GM23338 (cell line): ENCODE data around the gene FAM89B. TPM values are rescaled to one million over a fixed set of nuclear protein-coding genes. Genes with fewer than 3 reads are reported as not detected.

Source experiments
- ATAC-seq: fragments of 200-7000 bp; cut with Tn5 transposase; 3 replicates; pipeline ENCODE4 v1.9.1; 2020
- DNase-seq: peaks from one replicate; pipeline ENCODE4 v3.0.0-alpha.2; 2015; ENCODE audit warnings: low spot score
- H2AFZ ChIP-seq: fragments of 200-600 bp; sonication (generic); 2 replicates; pipeline ENCODE4 v1.8.0; 2016; ENCODE audit warnings: antibody characterized with exemption, mild to moderate bottlenecking, moderate library complexity
- H3F3A ChIP-seq: fragments of 200-600 bp; sonication (generic); replicated peaks from 2 replicates; pipeline ENCODE4 v1.8.0; 2017; ENCODE audit warnings: antibody characterized with exemption, mixed run types, low read depth
- H3K27ac ChIP-seq: fragments of 200-600 bp; sonication (generic); 2 replicates; pipeline ENCODE4 v1.6.1; 2016; ENCODE audit warnings: low read depth
- H3K27me3 ChIP-seq: fragments of 200-600 bp; sonication (generic); 2 replicates; pipeline ENCODE4 v1.8.0; 2016; ENCODE audit warnings: mild to moderate bottlenecking, mixed run types, moderate library complexity; ENCODE audit not compliant: insufficient read depth
- H3K36me3 ChIP-seq: fragments of 200-600 bp; sonication (generic); 2 replicates; pipeline ENCODE4 v1.8.0; 2016; ENCODE audit warnings: mild to moderate bottlenecking; ENCODE audit not compliant: insufficient read depth
- H3K4me1 ChIP-seq: fragments of 200-600 bp; sonication (generic); 2 replicates; pipeline ENCODE4 v1.8.0; 2016; ENCODE audit warnings: mild to moderate bottlenecking, moderate library complexity; ENCODE audit not compliant: insufficient read depth
- H3K4me2 ChIP-seq: fragments of 200-600 bp; sonication (generic); 2 replicates; pipeline ENCODE4 v1.7.1; 2017; ENCODE audit warnings: mixed run types
- H3K4me3 ChIP-seq: fragments of 200-600 bp; sonication (generic); 2 replicates; pipeline ENCODE4 v1.6.1; 2016; ENCODE audit warnings: mixed run types
- H3K79me2 ChIP-seq: fragments of 200-600 bp; sonication (generic); replicated peaks from 2 replicates; pipeline ENCODE4 v1.8.0; 2017; ENCODE audit warnings: mild to moderate bottlenecking; ENCODE audit not compliant: insufficient read depth
- H3K9me2 ChIP-seq: fragments of 200-600 bp; sonication (generic); 2 replicates; pipeline ENCODE4 v1.8.0; 2017; ENCODE audit not compliant: insufficient read depth
- H4K20me1 ChIP-seq: fragments of 200-600 bp; sonication (generic); replicated peaks from 2 replicates; pipeline ENCODE4 v1.8.0; 2017; ENCODE audit warnings: mild to moderate bottlenecking; ENCODE audit not compliant: insufficient read depth
- H3K27ac Mint-ChIP-seq: 2 replicates; pipeline ENCODE4 v1.8.0; 2020; ENCODE audit warnings: inconsistent platforms, mild to moderate bottlenecking, moderate library complexity, mixed read lengths
- H3K27me3 Mint-ChIP-seq: 3 replicates; pipeline ENCODE4 v1.8.0; 2022; ENCODE audit warnings: low read depth, mild to moderate bottlenecking, moderate library complexity, mixed read lengths, inconsistent platforms; ENCODE audit not compliant: insufficient read depth, poor library complexity
- H3K36me3 Mint-ChIP-seq: 3 replicates; pipeline ENCODE4 v1.8.0; 2021; ENCODE audit warnings: low read depth, mild to moderate bottlenecking, inconsistent platforms, moderate library complexity, mixed read lengths
- H3K4me1 Mint-ChIP-seq: 3 replicates; pipeline ENCODE4 v1.8.0; 2020; ENCODE audit warnings: mild to moderate bottlenecking, inconsistent platforms, mixed read lengths
- H3K4me3 Mint-ChIP-seq: 3 replicates; pipeline ENCODE4 v1.8.0; 2021; ENCODE audit warnings: moderate library complexity, mild to moderate bottlenecking, inconsistent platforms, mixed read lengths
- H3K9me3 Mint-ChIP-seq: 3 replicates; pipeline ENCODE4 v1.8.0; 2020; ENCODE audit warnings: moderate library complexity, mild to moderate bottlenecking, inconsistent platforms, mixed read lengths
- CREB1 ChIP-seq: fragments of 250-450 bp; sonication (Bioruptor Pico); IDR thresholded peaks from 2 replicates; pipeline ENCODE4 v1.5.0; 2020; ENCODE audit warnings: low read depth, mild to moderate bottlenecking, moderate library complexity
- ETS1 ChIP-seq: IDR thresholded peaks from 2 replicates; pipeline ENCODE4 v1.6.1; 2016; ENCODE audit warnings: antibody characterized with exemption
- EZH2 ChIP-seq: fragments of 200-600 bp; sonication (generic); IDR thresholded peaks from one replicate; pipeline ENCODE4 v1.8.0; 2017; ENCODE audit warnings: antibody characterized with exemption, mild to moderate bottlenecking, low read depth; ENCODE audit not compliant: unreplicated experiment
- EZH2phosphoT487 ChIP-seq: fragments of 200-600 bp; sonication (generic); IDR thresholded peaks from one replicate; pipeline ENCODE4 v1.8.1; 2018; ENCODE audit warnings: antibody characterized with exemption; ENCODE audit not compliant: unreplicated experiment
- JUNB ChIP-seq: IDR thresholded peaks from one replicate; pipeline ENCODE4 v1.6.1; 2016; ENCODE audit warnings: antibody characterized with exemption; ENCODE audit not compliant: unreplicated experiment
- NANOG ChIP-seq: IDR thresholded peaks from 2 replicates; pipeline ENCODE4 v1.6.1; 2016; ENCODE audit warnings: antibody characterized with exemption, borderline replicate concordance
- POLR2AphosphoS5 ChIP-seq: IDR thresholded peaks from 2 replicates; pipeline ENCODE4 v1.6.1; 2016; ENCODE audit warnings: antibody characterized with exemption, low read depth
- STAT1 ChIP-seq: IDR thresholded peaks from one replicate; pipeline ENCODE4 v1.6.1; 2016; ENCODE audit warnings: antibody characterized with exemption; ENCODE audit not compliant: unreplicated experiment
- ZNF114 ChIP-seq: fragments of 250-450 bp; sonication (Bioruptor Pico); IDR thresholded peaks from 2 replicates; pipeline ENCODE4 v1.5.0; 2020; ENCODE audit warnings: mild to moderate bottlenecking, moderate library complexity
- ZNF331 ChIP-seq: fragments of 250-450 bp; sonication (Bioruptor Pico); IDR thresholded peaks from 2 replicates; pipeline ENCODE4 v1.5.0; 2020; ENCODE audit warnings: low read depth, mild to moderate bottlenecking, moderate library complexity
- polyA plus RNA-seq: library from polyadenylated mRNA; unstranded; fragments of >200 nt; fragmentation: Nextera tagmentation; extraction: Ambion mirVana; gene quantifications from 2 replicates; pipeline ENCODE4 v1.2.1, GENCODE V29; 2016
- total RNA-seq: library from RNA; depleted of rRNA; stranded (reverse); fragments of >200 nt; shearing (Covaris generic); gene quantifications from 2 replicates; pipeline ENCODE4 v1.2.3, GENCODE V29; 2014
- TF ChIP-seq, protein P1 (sequence below): IDR thresholded peaks from one replicate; pipeline ENCODE4 v1.6.1; 2018; ENCODE audit warnings: antibody characterized with exemption; ENCODE audit not compliant: unreplicated experiment
- TF ChIP-seq, protein P2 (sequence below), 2 experiments: fragments of 200-600 bp in 1 of 2; sonication (generic) in 1 of 2; conservative IDR thresholded peaks; 2 replicates each; pipeline versions ENCODE4 v1.5.1 to v1.6.1; 2016 to 2017; ENCODE audit warnings: antibody characterized with exemption in 2 of 2, low read depth in 2 of 2, mild to moderate bottlenecking in 2 of 2, moderate library complexity in 1 of 2
- TF ChIP-seq, protein P3 (sequence below): fragments of 250-450 bp; sonication (Bioruptor Pico); IDR thresholded peaks from 2 replicates; pipeline ENCODE4 v1.5.0; 2020; ENCODE audit warnings: mild to moderate bottlenecking, moderate library complexity

The FAM89B gene
- total and polyA plus RNA-seq, 2 experiments from 2014 or later, result 13.0 to 18.2 TPM

DNA sequence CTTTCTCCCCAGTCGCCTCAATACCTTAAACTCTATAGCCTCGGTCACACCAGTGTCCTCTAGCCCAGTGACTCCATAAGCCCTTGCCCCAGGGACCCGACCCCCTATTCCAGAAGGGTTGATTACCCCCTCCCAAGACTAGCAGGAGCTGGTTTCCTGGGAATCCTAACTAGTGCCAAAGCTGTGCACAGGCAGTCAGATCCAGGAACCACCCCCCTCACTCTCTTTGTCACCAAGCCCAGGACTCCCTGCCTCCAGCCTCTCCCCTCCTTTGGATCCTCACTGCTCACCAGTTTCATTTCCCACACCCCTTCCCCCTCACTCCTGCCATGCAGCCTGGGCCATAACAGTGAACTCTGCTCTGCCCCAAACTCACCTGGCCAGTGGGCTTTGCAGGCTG is 23.9 kb upstream of the FAM89B start:
- peaks cover 13% of the 10 kb centered on the region for H3K4me1 ChIP-seq
- H3K9me2 ChIP-seq, result no peaks in the 10 kb centered on the region
- no peak for DNase-seq
- H3K27ac ChIP-seq, result no peak overlapping the region
- peaks cover 3% of the 10 kb centered on the region; the same call in 1 of the 2 replicates for H4K20me1 ChIP-seq
- H3K36me3 Mint-ChIP-seq, result no peaks in the 10 kb centered on the region; the same call in 2 of the 3 replicates
- H3K4me2 ChIP-seq, result no peak overlapping the region
- H2AFZ ChIP-seq, result no peak overlapping the region
- no peaks in the 10 kb centered on the region for H3K79me2 ChIP-seq
- peaks cover 56% of the 10 kb centered on the region for H3K27me3 Mint-ChIP-seq
- no peak overlapping the region for H3K27ac Mint-ChIP-seq
- H3K9me3 Mint-ChIP-seq, result no peaks in the 10 kb centered on the region; the same call in 2 of the 3 replicates
- H3K4me3 Mint-ChIP-seq, result no peak overlapping the region; the same call in 2 of the 3 replicates
- peaks cover 37% of the 10 kb centered on the region for H3K4me1 Mint-ChIP-seq
- no peak for ATAC-seq
- H3K36me3 ChIP-seq, result no peaks in the 10 kb centered on the region
- no peak for TF ChIP-seq EZH2phosphoT487
- TF ChIP-seq ZNF114 (CRISPR knock-in tag), result no peak
- no peak for TF ChIP-seq ZNF331 (CRISPR knock-in tag)
- no peak for TF ChIP-seq JUNB
- TF ChIP-seq CREB1, result no peak
- no peak for TF ChIP-seq POLR2AphosphoS5
- TF ChIP-seq ETS1, result no peak
- TF ChIP-seq, protein P1, sequence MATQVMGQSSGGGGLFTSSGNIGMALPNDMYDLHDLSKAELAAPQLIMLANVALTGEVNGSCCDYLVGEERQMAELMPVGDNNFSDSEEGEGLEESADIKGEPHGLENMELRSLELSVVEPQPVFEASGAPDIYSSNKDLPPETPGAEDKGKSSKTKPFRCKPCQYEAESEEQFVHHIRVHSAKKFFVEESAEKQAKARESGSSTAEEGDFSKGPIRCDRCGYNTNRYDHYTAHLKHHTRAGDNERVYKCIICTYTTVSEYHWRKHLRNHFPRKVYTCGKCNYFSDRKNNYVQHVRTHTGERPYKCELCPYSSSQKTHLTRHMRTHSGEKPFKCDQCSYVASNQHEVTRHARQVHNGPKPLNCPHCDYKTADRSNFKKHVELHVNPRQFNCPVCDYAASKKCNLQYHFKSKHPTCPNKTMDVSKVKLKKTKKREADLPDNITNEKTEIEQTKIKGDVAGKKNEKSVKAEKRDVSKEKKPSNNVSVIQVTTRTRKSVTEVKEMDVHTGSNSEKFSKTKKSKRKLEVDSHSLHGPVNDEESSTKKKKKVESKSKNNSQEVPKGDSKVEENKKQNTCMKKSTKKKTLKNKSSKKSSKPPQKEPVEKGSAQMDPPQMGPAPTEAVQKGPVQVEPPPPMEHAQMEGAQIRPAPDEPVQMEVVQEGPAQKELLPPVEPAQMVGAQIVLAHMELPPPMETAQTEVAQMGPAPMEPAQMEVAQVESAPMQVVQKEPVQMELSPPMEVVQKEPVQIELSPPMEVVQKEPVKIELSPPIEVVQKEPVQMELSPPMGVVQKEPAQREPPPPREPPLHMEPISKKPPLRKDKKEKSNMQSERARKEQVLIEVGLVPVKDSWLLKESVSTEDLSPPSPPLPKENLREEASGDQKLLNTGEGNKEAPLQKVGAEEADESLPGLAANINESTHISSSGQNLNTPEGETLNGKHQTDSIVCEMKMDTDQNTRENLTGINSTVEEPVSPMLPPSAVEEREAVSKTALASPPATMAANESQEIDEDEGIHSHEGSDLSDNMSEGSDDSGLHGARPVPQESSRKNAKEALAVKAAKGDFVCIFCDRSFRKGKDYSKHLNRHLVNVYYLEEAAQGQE, result no peak
- TF ChIP-seq, protein P2, sequence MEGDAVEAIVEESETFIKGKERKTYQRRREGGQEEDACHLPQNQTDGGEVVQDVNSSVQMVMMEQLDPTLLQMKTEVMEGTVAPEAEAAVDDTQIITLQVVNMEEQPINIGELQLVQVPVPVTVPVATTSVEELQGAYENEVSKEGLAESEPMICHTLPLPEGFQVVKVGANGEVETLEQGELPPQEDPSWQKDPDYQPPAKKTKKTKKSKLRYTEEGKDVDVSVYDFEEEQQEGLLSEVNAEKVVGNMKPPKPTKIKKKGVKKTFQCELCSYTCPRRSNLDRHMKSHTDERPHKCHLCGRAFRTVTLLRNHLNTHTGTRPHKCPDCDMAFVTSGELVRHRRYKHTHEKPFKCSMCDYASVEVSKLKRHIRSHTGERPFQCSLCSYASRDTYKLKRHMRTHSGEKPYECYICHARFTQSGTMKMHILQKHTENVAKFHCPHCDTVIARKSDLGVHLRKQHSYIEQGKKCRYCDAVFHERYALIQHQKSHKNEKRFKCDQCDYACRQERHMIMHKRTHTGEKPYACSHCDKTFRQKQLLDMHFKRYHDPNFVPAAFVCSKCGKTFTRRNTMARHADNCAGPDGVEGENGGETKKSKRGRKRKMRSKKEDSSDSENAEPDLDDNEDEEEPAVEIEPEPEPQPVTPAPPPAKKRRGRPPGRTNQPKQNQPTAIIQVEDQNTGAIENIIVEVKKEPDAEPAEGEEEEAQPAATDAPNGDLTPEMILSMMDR (conservative IDR thresholded peaks at IDR 0.05; ENCODE audit: low read depth in 2 of 2), result no peak
- TF ChIP-seq EZH2, result no peak
- TF ChIP-seq, protein P3, sequence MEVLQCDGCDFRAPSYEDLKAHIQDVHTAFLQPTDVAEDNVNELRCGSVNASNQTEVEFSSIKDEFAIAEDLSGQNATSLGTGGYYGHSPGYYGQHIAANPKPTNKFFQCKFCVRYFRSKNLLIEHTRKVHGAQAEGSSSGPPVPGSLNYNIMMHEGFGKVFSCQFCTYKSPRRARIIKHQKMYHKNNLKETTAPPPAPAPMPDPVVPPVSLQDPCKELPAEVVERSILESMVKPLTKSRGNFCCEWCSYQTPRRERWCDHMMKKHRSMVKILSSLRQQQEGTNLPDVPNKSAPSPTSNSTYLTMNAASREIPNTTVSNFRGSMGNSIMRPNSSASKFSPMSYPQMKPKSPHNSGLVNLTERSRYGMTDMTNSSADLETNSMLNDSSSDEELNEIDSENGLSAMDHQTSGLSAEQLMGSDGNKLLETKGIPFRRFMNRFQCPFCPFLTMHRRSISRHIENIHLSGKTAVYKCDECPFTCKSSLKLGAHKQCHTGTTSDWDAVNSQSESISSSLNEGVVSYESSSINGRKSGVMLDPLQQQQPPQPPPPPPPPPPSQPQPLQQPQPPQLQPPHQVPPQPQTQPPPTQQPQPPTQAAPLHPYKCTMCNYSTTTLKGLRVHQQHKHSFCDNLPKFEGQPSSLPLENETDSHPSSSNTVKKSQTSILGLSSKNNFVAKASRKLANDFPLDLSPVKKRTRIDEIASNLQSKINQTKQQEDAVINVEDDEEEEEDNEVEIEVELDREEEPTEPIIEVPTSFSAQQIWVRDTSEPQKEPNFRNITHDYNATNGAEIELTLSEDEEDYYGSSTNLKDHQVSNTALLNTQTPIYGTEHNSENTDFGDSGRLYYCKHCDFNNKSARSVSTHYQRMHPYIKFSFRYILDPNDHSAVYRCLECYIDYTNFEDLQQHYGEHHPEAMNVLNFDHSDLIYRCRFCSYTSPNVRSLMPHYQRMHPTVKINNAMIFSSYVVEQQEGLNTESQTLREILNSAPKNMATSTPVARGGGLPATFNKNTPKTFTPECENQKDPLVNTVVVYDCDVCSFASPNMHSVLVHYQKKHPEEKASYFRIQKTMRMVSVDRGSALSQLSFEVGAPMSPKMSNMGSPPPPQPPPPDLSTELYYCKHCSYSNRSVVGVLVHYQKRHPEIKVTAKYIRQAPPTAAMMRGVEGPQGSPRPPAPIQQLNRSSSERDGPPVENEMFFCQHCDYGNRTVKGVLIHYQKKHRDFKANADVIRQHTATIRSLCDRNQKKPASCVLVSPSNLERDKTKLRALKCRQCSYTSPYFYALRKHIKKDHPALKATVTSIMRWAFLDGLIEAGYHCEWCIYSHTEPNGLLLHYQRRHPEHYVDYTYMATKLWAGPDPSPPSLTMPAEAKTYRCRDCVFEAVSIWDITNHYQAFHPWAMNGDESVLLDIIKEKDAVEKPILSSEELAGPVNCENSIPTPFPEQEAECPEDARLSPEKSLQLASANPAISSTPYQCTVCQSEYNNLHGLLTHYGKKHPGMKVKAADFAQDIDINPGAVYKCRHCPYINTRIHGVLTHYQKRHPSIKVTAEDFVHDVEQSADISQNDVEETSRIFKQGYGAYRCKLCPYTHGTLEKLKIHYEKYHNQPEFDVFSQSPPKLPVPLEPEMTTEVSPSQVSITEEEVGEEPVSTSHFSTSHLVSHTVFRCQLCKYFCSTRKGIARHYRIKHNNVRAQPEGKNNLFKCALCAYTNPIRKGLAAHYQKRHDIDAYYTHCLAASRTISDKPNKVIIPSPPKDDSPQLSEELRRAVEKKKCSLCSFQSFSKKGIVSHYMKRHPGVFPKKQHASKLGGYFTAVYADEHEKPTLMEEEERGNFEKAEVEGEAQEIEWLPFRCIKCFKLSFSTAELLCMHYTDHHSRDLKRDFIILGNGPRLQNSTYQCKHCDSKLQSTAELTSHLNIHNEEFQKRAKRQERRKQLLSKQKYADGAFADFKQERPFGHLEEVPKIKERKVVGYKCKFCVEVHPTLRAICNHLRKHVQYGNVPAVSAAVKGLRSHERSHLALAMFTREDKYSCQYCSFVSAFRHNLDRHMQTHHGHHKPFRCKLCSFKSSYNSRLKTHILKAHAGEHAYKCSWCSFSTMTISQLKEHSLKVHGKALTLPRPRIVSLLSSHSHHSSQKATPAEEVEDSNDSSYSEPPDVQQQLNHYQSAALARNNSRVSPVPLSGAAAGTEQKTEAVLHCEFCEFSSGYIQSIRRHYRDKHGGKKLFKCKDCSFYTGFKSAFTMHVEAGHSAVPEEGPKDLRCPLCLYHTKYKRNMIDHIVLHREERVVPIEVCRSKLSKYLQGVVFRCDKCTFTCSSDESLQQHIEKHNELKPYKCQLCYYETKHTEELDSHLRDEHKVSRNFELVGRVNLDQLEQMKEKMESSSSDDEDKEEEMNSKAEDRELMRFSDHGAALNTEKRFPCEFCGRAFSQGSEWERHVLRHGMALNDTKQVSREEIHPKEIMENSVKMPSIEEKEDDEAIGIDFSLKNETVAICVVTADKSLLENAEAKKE (CRISPR knock-in tag), result no peak
- no peak for TF ChIP-seq NANOG
- TF ChIP-seq STAT1, result no peak
- H3K27me3 ChIP-seq, result peaks cover 73% of the 10 kb centered on the region
- no peak overlapping the region for H3K4me3 ChIP-seq
- peaks cover 25% of the 10 kb centered on the region; the same call in 1 of the 2 replicates for H3F3A ChIP-seq
